ENCODE results near the gene SERPINA4.

SERPINA4 gene

GRCh38 chr14:94560751-94561655 lies at the start of gene SERPINA4:
TSS of gene SERPINA4 (plus strand) at chr14:94561442. CDS start at chr14:94563483, 2,041 bp downstream.
- no peak for DNase-seq

- no peak for DNase-seq
Measured at GRCh38 chr14:94514351-94514750, 46.9 kb upstream of the SERPINA4 start.

- no peak for DNase-seq
Measured at GRCh38 chr14:94515426-94515825, 45.8 kb upstream of the SERPINA4 start.

GRCh38 chr14:94515856-94516255 lies 45.4 kb upstream of the SERPINA4 start:
- no peak for DNase-seq

- no peak for DNase-seq
Measured at GRCh38 chr14:94517248-94517640, 44.0 kb upstream of the SERPINA4 start.

- no peak for DNase-seq
Measured at GRCh38 chr14:94517641-94518257, 43.5 kb upstream of the SERPINA4 start.

- DNase-seq: no peak
Measured at GRCh38 chr14:94521375-94522114, 39.7 kb upstream of the SERPINA4 start.

GRCh38 chr14:94522115-94522724 lies 39.0 kb upstream of the SERPINA4 start:
- no peak for DNase-seq

- DNase-seq: no peak
Measured at GRCh38 chr14:94523265-94523664, 38.0 kb upstream of the SERPINA4 start.

- DNase-seq: no peak
Measured at GRCh38 chr14:94524093-94524492, 37.1 kb upstream of the SERPINA4 start.

GRCh38 chr14:94531187-94531586 lies 30.1 kb upstream of the SERPINA4 start:
- no peak for DNase-seq

GRCh38 chr14:94532447-94532846 lies 28.8 kb upstream of the SERPINA4 start:
- DNase-seq: no peak

GRCh38 chr14:94535506-94535905 lies 25.7 kb upstream of the SERPINA4 start:
- DNase-seq: no peak

- peak; percentile 32 for DNase-seq
Measured at GRCh38 chr14:94536836-94537235, 24.4 kb upstream of the SERPINA4 start.

- DNase-seq: no peak
Measured at GRCh38 chr14:94538070-94538740, 23.0 kb upstream of the SERPINA4 start.

- DNase-seq: no peak
Measured at GRCh38 chr14:94539181-94539580, 22.1 kb upstream of the SERPINA4 start.

- DNase-seq: peak; percentile 36
Measured at GRCh38 chr14:94540031-94540794, 21.0 kb upstream of the SERPINA4 start.

- DNase-seq: no peak
Measured at GRCh38 chr14:94541234-94541975, 19.8 kb upstream of the SERPINA4 start.

- DNase-seq: no peak
Measured at GRCh38 chr14:94542111-94542810, 19.0 kb upstream of the SERPINA4 start.

GRCh38 chr14:94542811-94543440 lies 18.3 kb upstream of the SERPINA4 start:
- no peak for DNase-seq

All from hematopoietic multipotent progenitor cell treated with erythropoietin and hydrocortisone succinate and interleukin-3 and kit ligand, for 8 days (in vitro differentiated cells).